DMS 273 (cell line): ENCODE measurements around the gene TTC7B.

Experiments
- DNase-seq: peaks from one replicate; lab custom pipeline; 2025; ENCODE audit not compliant: unreplicated experiment; lab: John Stamatoyannopoulos, UW

TTC7B gene

DNA sequence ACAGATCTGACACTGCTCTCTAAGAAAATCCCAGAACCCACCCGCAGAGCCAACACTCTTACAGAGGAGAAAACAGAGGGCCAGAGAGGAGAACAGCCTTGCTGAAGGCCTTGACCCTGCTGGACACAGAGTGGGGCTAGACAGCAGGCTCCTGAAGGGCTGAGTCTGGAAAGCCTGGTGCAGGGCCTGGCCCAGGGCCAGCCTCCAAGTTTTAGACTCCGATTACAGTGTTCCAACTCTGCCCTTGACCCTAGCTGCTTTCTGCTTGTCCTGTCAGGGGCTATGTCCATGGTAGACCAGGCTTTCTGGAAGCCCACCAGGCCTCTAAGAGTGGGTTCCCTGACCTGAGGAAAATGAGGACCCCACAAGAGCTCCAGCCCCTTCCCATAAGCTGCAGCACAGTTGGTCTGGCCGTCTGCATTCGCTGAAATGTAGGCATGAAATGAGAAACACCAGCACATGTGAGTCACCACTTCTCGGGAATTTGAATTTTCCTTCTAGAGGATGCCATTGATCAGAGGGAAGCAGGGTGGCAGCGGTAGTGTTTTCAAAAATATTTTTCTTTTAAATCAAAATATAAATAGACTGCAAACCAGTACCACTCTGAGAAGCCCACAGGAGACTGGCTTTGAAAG lies 265.0 kb downstream of the TTC7B start:
- no peak for DNase-seq

GRCh38 chr14:90549794-90550641 lies 266.2 kb downstream of the TTC7B start:
- no peak for DNase-seq

DNA sequence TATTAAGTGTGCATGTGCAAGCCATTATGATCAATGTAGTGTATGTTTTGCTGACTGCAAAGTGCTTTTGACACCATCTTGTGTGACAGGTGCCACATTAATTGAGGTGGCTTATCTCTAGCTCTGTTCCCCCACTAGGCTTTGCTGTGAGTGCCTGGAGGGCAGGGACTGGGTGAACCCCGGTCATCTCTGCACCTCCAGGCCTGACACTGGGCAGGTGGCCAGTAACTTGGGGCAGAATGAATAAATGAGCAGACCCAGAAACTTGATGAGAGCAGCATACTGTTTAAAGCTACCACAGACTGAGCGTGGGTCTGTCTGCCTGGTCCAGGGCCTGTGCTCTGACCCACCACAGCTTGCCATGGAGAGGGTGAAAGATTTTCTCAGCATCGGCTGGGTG lies 267.8 kb downstream of the TTC7B start:
- DNase-seq = peak; percentile 22

- no peak for DNase-seq
These were observed 268.3 kb downstream of the TTC7B start for GRCh38 chr14:90547968-90548367.

GRCh38 chr14:90547250-90547649 lies 269.0 kb downstream of the TTC7B start:
- no peak for DNase-seq

DNA sequence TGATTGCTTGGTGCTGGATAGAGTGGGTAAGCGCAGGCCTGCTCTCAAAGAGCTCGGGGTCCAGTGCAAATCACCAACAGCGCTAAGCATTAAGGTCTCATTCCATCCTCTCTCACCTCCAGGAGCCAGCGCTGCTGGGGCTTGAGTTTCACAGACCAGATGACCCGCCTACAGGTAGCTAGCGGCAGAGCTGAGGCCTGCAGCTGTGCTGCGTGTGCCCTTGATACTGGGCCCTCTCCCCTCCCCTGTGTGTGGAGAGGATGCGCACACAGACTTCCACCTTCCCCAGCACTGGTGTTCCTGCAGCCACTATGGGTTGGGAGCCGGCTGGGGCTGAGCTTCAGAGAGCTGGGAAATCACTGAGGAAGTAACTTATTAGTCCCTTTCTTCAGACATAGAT lies 269.5 kb downstream of the TTC7B start:
- no peak for DNase-seq

DNA sequence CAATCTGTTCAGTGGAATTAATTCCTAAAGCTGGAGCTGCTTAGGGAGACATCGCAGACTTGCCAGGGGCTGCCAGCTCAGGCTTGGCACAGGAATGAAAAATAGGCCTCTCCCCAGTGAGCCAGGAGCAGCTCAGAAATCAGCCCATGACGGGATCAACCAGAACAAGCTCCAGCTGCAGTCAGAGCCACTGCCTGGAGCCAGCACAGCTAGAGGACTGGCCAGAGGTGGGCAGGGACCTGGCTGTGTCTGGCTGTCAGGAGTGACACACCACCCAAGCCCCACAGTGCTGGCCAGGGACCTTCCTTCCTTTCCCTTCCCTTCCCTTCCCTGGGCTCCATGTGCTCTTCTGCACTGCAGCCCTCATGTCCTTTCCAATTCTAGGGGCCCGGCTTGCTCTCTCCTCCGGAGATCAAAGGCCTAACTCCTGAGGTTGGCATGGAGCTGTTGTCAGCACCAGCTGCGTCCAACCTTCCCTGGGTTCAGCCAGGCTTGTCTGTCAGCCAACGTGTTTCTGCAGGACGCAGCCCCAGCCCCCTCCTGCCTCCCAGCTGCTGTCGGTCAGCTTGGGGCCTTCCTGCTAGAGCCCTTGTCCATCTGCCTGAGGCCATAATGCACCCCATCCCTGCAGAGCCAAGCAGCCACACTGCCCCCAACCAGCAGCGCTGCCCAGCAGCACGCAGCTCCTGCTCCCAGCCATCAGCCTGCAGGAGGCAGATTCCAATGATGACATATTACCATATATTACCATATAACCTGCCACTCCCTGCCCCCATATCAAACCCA lies 270.1 kb downstream of the TTC7B start:
- peak; percentile 70 for DNase-seq

DNA sequence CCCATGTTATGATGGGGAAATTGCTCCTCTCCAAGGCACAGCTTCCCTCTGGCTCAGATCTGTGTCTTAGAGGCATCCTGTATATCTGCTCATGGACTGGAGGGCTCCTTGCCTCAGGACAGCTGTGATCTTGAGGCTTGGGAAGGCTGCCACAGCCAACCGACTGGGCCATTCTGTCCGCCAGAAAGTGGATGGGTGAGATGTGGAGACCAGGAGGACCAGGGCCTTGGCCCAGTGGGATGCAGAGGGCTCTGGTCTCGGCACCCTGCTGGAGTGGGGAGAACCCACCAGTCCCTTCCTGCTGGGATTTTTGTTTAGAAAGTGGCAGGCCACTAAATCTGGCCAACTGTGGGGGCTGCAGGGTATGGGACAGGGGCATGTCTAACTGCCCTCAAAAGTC lies 270.8 kb downstream of the TTC7B start:
- DNase-seq = no peak

GRCh38 chr14:90544971-90545370 lies 271.3 kb downstream of the TTC7B start:
- no peak for DNase-seq

DNA sequence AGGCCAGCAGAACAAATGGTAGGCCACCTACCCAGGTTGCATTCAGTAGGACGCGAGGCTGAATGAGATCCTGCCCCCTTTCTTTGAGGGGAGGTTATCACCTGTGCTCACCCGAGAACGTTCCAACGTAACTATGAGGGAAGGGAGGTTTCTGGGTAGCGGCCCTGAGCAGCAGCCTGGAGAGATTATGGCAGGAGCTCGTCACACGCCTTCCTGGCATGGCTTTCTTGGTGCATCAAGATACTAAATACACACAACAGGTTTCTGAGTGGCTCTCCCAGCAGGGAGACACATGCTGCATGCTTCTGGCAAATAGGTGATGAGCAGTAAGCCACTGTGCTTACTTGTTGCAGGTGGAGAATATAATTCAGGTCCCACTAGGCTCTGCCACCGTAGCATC lies 271.7 kb downstream of the TTC7B start:
- no peak for DNase-seq

DNA sequence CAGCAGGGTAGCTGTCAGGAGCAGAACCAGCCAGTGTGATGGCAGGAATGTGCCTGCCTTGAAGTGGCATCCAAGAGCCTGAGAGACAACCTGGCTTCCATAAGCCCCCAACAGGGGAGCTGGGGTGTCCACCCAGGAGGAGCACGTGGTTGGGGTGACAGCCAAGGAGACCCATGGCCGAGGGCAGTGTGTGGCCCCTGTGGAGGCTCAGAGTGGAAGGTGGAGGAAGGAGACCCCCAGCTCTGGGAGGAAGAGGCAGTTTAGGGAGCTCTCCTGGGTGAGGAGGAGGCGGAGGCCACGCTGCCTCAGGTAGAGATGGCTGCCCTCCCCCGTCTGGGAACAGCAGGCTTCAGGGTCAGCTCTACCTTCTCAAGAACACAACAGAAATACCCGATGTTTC lies 272.4 kb downstream of the TTC7B start:
- no peak for DNase-seq

DNA sequence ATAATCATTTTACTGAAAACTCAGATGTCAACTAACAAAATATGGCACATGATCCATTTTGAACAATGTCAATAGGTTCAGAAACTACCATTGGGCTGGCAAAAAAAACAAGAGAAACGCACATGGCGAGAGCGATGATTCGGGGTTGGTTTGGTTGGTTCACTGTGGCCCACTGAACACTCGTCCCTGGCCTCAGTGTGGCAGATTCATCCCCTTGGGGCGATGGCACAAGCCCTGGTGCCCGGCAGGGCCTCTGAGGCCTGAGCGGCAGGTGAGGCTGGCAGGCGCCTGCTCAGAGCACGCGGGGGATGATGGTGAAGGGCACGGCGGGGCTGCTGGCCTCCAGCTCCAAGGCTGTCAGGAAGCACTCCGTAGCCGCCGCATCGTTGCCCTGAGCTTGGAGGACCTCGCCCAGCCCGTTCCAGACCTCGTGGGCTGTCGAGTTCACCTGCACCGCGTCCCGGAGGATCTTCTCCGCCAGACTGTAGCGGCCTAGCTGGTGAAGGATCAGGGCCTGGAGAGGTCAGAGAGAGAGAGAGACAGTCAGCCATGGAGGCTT lies 275.1 kb downstream of the TTC7B start:
- no peak for DNase-seq

- no peak for DNase-seq
These were observed 275.8 kb downstream of the TTC7B start for GRCh38 chr14:90540437-90540836.

DNA sequence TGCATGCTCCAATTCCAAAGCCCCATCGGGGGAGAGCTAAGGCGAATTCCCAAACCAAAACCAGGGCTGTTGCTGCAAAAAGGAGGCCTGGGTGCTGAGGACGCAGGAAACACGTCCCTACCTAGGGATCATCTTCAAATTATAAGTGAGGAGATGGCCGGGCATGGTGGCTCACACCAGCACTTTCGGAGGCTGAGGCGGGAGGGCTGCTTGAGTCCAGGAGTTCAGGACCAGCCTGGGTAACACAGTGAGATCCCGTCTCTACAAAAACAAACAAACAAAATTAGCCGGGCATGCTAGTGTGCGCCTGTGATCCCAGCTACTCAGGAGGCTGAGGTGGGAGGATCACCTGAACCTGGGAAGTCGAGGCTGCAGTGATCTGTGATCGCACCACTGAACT lies 276.2 kb downstream of the TTC7B start:
- no peak for DNase-seq

DNA sequence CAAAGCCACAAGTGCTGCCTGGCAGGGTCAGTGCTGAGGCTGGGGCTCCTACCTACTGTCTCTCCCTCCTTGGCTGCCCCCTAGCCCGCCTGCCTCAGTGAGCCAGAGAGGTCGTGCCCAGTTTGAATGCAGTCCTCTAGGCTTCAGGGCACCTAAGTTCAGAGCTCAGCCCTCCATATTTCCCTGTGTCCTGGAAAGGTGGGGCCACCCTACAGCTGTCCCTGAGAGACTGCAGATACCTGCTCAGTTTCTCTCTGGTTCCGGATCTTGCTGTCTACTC lies 276.8 kb downstream of the TTC7B start:
- no peak for DNase-seq

DNA sequence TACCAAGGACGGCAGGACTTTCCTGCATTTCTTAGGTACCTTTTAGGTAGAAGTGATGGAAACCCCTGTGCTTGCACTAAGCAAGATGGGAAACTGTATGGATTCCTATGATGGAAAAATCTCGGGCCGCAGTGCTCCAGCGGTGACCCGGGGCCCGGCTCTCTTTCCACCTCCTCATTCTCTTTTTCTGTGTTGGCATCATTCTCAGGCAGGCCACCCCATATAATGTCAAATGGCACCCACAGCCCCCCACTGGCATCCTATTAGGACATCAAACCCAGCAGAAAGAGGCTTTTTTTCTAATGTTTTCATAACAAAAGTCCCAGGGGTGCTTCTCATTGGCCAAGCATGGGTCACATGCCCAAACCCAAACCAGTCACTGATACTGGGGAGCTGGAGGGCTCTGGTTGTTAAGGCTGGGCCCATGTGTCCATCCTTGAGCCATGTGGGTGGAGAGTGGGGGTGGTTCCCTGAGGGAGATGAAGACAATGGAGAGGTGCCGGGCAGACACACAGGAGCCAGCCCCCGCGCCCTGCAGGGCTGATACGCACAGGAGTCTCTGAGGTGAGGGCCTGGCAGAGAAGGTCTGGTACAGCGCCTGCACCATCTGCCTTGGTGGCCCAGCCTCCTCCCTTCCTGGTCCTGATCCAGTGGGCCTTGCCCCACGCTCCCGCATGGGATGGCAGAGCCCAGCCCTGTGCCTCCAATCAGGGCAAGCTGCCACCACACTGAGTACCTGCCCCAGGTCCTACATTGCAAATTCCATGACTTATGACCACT lies 277.3 kb downstream of the TTC7B start:
- peak; percentile 21 for DNase-seq

DNA sequence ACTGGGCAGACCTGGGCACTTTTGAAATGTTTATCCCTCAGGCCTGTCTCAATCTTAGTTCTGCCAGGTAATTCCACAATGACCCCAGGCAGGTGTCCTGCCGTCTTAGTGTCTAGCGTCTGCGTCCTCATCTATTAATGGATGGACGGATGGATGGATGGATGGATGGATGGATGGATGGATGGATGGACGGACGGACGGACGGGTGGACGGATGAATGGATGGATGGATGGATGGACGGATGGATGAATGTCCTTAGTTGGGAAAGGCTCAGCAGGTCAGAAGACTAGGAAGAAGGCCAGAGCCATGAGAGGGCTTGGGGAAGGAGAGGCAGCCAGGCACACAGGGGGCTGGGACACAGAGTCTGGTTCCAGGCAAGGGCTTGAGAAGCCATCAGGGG lies 278.1 kb downstream of the TTC7B start:
- no peak for DNase-seq

DNA sequence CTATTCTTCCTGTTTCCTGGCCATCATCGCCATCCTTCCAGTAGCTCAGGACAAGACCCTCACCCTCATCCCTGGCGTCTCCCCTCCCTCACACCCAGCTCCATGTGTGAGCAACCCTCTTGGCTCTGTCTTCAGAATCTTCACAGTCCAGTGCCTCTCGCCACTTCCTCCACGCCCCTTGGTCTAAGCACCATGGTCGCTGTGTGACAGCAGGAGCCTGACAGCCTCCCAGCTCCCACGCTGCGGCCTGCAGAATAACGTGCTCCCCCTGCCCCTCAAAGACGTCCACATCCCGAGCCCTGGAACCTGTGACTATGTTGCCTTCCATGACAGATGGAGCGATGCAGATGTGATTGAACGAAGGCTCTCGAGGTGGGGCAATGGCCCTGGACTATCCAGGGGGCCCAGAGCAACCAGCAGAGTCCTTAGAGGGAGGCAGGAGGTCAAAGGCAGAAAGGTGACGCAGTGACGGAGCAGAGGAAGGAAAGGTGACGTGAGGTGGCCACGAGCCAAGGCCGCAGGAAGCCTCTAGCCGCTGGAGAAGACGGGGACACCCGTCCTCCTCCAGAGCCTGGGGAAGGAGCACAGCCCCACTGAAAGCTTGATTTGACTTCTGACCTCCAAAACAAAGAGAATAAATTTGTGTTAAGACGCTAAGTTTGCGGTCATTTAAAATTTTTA lies 279.6 kb downstream of the TTC7B start:
- peak; percentile 49 for DNase-seq

DNA sequence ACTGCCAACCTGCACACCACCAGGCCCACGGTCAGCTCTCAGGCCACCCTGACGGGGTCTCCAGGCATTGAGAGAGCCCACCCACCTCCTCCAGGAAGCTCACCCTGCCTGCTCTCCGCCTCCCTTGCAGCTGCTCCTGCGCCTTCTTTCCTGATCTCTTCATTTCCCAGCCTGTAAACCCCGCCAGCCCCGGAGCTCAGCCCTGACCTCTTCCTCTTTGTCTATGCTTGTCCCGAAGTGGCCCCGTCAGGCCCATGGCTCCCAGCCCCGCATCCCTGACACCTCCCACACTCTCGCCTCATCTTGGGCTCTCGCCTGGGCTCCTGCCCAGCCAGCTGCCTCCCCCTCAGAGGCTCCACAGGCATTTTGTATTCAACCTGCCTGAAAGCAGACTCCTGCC lies 280.1 kb downstream of the TTC7B start:
- DNase-seq = peak; percentile 73

- DNase-seq = no peak
These were observed 280.6 kb downstream of the TTC7B start for GRCh38 chr14:90535556-90536090.
